A549 (cell line): ENCODE results near the gene HOXA13. TPM values are rescaled to one million over a fixed set of nuclear protein-coding genes. Genes with fewer than 3 reads are reported as not detected.

Source experiments
- ATAC-seq, 2 experiments: fragments of 200-7000 bp in 1 of 2; fragments of >200 bp in 1 of 2; cut with Nextera tagmentation in 1 of 2; cut with Tn5 transposase in 1 of 2; 3 replicates each; pipeline versions ENCODE4 v1.8.0 to v1.9.1; 2018 to 2020; ENCODE audit warnings: mild to moderate bottlenecking in 1 of 2, moderate library complexity in 1 of 2
- CTCF ChIA-PET: fragments of 300-600 bp; sonication (Branson Sonifier 250); formaldehyde crosslinking; extraction: SDS; loops from one replicate; lab custom pipeline; 2021; ENCODE audit warnings: antibody characterized with exemption, inconsistent platforms; lab: Yijun Ruan, JAX
- POLR2A ChIA-PET: fragments of 350-600 bp; formaldehyde crosslinking; extraction: SDS; loops from one replicate; lab custom pipeline; 2021; ENCODE audit warnings: antibody characterized with exemption, inconsistent platforms; lab: Yijun Ruan, JAX
- DNase-seq, 2 experiments: peaks; one replicate each; pipeline versions ENCODE4 v3.0.0 to v3.0.0-alpha.2; 2011 to 2016; ENCODE audit warnings: low read depth in 1 of 2, low spot score in 1 of 2
- FAIRE-seq: peaks from 2 replicates; lab custom pipeline; 2011; peaks lifted over from hg19 to GRCh38; lab: Jason Lieb, UNC
- H3K27ac ChIP-seq, 2 experiments: fragments of >200 bp; sonication (Bioruptor Twin); formaldehyde crosslinking; 3 replicates each; pipeline ENCODE4 v1.5.1; 2016 to 2017
- H3K4me1 ChIP-seq: fragments of >200 bp; sonication (Bioruptor Twin); formaldehyde crosslinking; 3 replicates; pipeline ENCODE4 v1.6.1; 2016
- H3K4me2 ChIP-seq: fragments of >200 bp; sonication (Bioruptor Twin); formaldehyde crosslinking; 3 replicates; pipeline ENCODE4 v1.6.1; 2016
- H3K4me3 ChIP-seq: fragments of >200 bp; sonication (Bioruptor Twin); formaldehyde crosslinking; 3 replicates; pipeline ENCODE4 v1.5.1; 2016
- H3K9me3 ChIP-seq: fragments of >200 bp; sonication (Bioruptor Twin); formaldehyde crosslinking; 3 replicates; pipeline ENCODE4 v1.6.1; 2016
- BHLHE40 ChIP-seq: IDR thresholded peaks from 2 replicates; pipeline ENCODE4 v1.6.1; 2012; ENCODE audit warnings: low read depth, low read length, inconsistent platforms
- CBX2 ChIP-seq: fragments of 200-600 bp; sonication (generic); IDR thresholded peaks from 2 replicates; pipeline ENCODE4 v1.6.1; 2016; ENCODE audit warnings: low read depth, mild to moderate bottlenecking, borderline replicate concordance
- CBX8 ChIP-seq: fragments of 200-600 bp; sonication (generic); IDR thresholded peaks from 2 replicates; pipeline ENCODE4 v1.6.1; 2016
- CHD2 ChIP-seq: fragments of 150-350 bp; IDR thresholded peaks from 2 replicates; pipeline ENCODE4 v1.6.1; 2014; ENCODE audit warnings: low read length; ENCODE audit not compliant: partially characterized antibody
- ESRRA ChIP-seq: fragments of 150-350 bp; IDR thresholded peaks from 2 replicates; pipeline ENCODE4 v1.6.1; 2014; ENCODE audit warnings: mild to moderate bottlenecking, low read length, borderline replicate concordance
- HEYL ChIP-seq: fragments of 250-450 bp; sonication (Bioruptor Pico); IDR thresholded peaks from 2 replicates; pipeline ENCODE4 v1.8.0; 2021; ENCODE audit warnings: mild to moderate bottlenecking, moderate library complexity
- HOXA7 ChIP-seq: fragments of 250-450 bp; sonication (Bioruptor Pico); IDR thresholded peaks from 2 replicates; pipeline ENCODE4 v1.5.0; 2020; ENCODE audit warnings: mild to moderate bottlenecking, moderate library complexity
- HOXB13 ChIP-seq: fragments of 250-450 bp; sonication (Bioruptor Pico); IDR thresholded peaks from 2 replicates; pipeline ENCODE4 v1.5.0; 2020; ENCODE audit warnings: low read depth, mild to moderate bottlenecking, moderate library complexity
- HOXB5 ChIP-seq: fragments of 250-450 bp; sonication (Bioruptor Pico); IDR thresholded peaks from 2 replicates; pipeline ENCODE4 v1.5.0; 2020; ENCODE audit warnings: mild to moderate bottlenecking, moderate library complexity
- JUNB ChIP-seq: fragments of >200 bp; sonication (Bioruptor Twin); formaldehyde crosslinking; IDR thresholded peaks from 2 replicates; pipeline ENCODE4 v1.6.1; 2016
- KDM1A ChIP-seq: fragments of 200-600 bp; sonication (generic); IDR thresholded peaks from 2 replicates; pipeline ENCODE4 v1.6.1; 2016; ENCODE audit warnings: low read depth, mild to moderate bottlenecking
- MAFK ChIP-seq: fragments of 450-650 bp; IDR thresholded peaks from 2 replicates; pipeline ENCODE4 v1.6.1; 2014; ENCODE audit not compliant: partially characterized antibody
- NFE2L2 ChIP-seq: fragments of 150-350 bp; conservative IDR thresholded peaks from 2 replicates; pipeline ENCODE4 v1.6.1; 2014; ENCODE audit warnings: low read length
- NPAS2 ChIP-seq: fragments of 250-450 bp; sonication (Bioruptor Pico); IDR thresholded peaks from 2 replicates; pipeline ENCODE4 v1.8.0; 2022; ENCODE audit warnings: mild to moderate bottlenecking, moderate library complexity, borderline replicate concordance
- POLR2A ChIP-seq: IDR thresholded peaks from 2 replicates; pipeline ENCODE4 v1.6.1; 2012; ENCODE audit warnings: mild to moderate bottlenecking, low read length
- RAD21 ChIP-seq, 2 experiments: fragments of >200 bp in 1 of 2; sonication (Bioruptor Twin) in 1 of 2; formaldehyde crosslinking in 1 of 2; IDR thresholded peaks in 1 of 2; conservative IDR thresholded peaks in 1 of 2; 2 replicates in 1 of 2; 3 replicates in 1 of 2; pipeline ENCODE4 v1.6.1; 2012 to 2018; ENCODE audit warnings: inconsistent platforms in 1 of 2
- RNF2 ChIP-seq: fragments of 200-600 bp; sonication (generic); IDR thresholded peaks from 2 replicates; pipeline ENCODE4 v1.6.1; 2016; ENCODE audit warnings: low read depth, mild to moderate bottlenecking, antibody characterized with exemption, moderate library complexity, borderline replicate concordance
- SMC3 ChIP-seq: fragments of >200 bp; sonication (Bioruptor Twin); formaldehyde crosslinking; IDR thresholded peaks from 3 replicates; pipeline ENCODE4 v1.6.1; 2018; ENCODE audit warnings: inconsistent platforms
- SREBF2 ChIP-seq: fragments of 450-650 bp; IDR thresholded peaks from 2 replicates; pipeline ENCODE4 v1.6.1; 2014; ENCODE audit warnings: mild to moderate bottlenecking, moderate library complexity
- ZNF302 ChIP-seq: fragments of 250-450 bp; sonication (Bioruptor Pico); IDR thresholded peaks from 2 replicates; pipeline ENCODE4 v1.9.0; 2021; ENCODE audit warnings: inconsistent platforms, mild to moderate bottlenecking, moderate library complexity
- WGBS: methylation state at CpG from one replicate; pipeline ENCODE4 v1.1.6; 2017; ENCODE audit errors: missing lambda C conversion rate; 5-methylcytosine and 5-hydroxymethylcytosine counted together
- polyA plus RNA-seq, 4 experiments: library from polyadenylated mRNA; depleted of rRNA in 3 of 4; stranded (reverse); fragments of >200 nt; fragmentation: RNase III in 1 of 4; extraction: RNeasy Plus Mini Kit Qiagen cat#74134 plus additional on column Dnase treatment in 1 of 4; gene quantifications; 2 replicates in 3 of 4; 3 replicates in 1 of 4; pipeline ENCODE4 v1.2.3, GENCODE V29; 2011 to 2017
- TF ChIP-seq, protein P1 (sequence below): fragments of >200 bp; sonication (Bioruptor Twin); formaldehyde crosslinking; IDR thresholded peaks from 3 replicates; pipeline ENCODE4 v1.5.1; 2016
- TF ChIP-seq, protein P2 (sequence below): fragments of 200-600 bp; sonication (generic); IDR thresholded peaks from 2 replicates; pipeline ENCODE4 v1.6.1; 2016; ENCODE audit warnings: antibody characterized with exemption, mild to moderate bottlenecking, moderate library complexity
- TF ChIP-seq, protein P3 (sequence below): fragments of 450-650 bp; IDR thresholded peaks from 2 replicates; pipeline ENCODE4 v1.6.1; 2014; ENCODE audit warnings: antibody characterized with exemption

HOXA13 gene
- polyA plus RNA-seq, 2 of the 4 experiments (the other 2 are of a cell fraction), result 2.2 to 2.7 TPM

DNA sequence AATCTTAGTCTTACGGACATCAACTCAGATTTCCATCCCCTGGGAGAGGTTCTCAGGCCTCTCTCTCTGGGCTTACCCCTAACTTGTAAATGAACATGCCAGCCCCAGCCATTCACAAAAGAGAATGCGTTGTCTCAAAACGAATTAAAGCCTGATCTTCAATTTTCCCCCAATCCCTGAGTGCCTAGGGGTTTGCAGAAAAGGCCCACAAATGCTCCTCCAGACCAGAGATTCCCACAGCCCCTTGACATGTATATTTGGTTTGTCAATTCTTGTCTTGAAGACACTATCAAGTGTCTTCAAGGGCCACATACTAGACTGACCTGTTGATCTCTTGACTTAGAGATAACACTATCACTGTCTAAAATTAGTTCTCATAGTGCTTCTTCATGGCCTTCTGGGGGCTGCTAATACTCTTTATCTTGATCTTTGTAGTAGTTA is 11.9 kb upstream of the HOXA13 start:
- Histone ChIP-seq H3K9me3 (no peaks in the 10 kb centered on the region), H3K4me3 (no peak overlapping the region), H3K4me2 (no peak overlapping the region), H3K4me1 (peaks cover 12% of the 10 kb centered on the region; the same call in 2 of the 3 replicates), H3K27ac (no peak overlapping the region)
- WGBS, result 84% methylated on average over 3 of the region's 3 CpGs
- no peak for DNase-seq
- TF ChIP-seq CBX8, result 0 out of 2 replicates have a peak, but pooled peaks have one; percentile 54
- TF ChIP-seq JUNB, result no peak
- TF ChIP-seq RNF2, result peak; percentile 53; the same call in 1 of the 2 replicates
- ChIA-PET CTCF (interaction anchor here (1.0 to 3.8 kb wide), 19 partner anchors 7 to 885 kb away, joined by 3 to 48 read pairs (median 12); partner anchors contain the start of gene HOXA13), POLR2A (no interaction called here)
- FAIRE-seq, result no peak
- ATAC-seq, result no peak

DNA sequence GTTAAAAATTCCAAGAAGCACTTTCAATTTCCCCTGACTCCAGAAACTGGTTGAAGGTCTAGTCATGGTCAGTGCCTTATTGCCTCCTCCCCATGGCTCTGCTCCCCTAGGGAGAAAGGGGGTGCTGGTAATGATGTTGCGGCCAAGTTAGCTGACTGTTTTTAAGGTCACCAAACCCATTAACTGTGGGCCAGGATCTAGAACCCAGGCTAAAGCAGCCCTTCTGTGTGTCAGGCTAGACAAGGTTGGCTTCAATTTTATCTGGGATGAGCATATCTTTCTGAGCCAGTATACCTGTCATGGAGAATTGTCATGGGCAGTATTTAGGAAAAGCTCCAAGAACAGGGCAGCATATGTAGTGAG is 11.2 kb upstream of the HOXA13 start:
- H3K27ac ChIP-seq, result peak overlapping the region; percentile 50 to 69; a peak in 4 of 6 replicates
- FAIRE-seq (no peak), ATAC-seq (no peak), DNase-seq (no peak)
- H3K4me2 ChIP-seq, result peak overlapping the region; percentile 72
- peaks cover 12% of the 10 kb centered on the region; the same call in 2 of the 3 replicates for H3K4me1 ChIP-seq
- 81% methylated on average over 1 of the region's 1 CpG for WGBS
- POLR2A ChIA-PET, result no interaction called here
- no peaks in the 10 kb centered on the region for H3K9me3 ChIP-seq
- no peak overlapping the region for H3K4me3 ChIP-seq
- TF ChIP-seq HOXB5 (CRISPR knock-in tag) (no peak), JUNB (no peak), MAFK (no peak), CHD2 (no peak), ZNF302 (CRISPR knock-in tag) (no peak)
- CTCF ChIA-PET, result interaction anchor here (0.6 to 3.8 kb wide), 41 partner anchors 8 to 886 kb away, joined by 3 to 48 read pairs (median 5); partner anchors contain the start of genes EVX1 and HOXA13

DNA sequence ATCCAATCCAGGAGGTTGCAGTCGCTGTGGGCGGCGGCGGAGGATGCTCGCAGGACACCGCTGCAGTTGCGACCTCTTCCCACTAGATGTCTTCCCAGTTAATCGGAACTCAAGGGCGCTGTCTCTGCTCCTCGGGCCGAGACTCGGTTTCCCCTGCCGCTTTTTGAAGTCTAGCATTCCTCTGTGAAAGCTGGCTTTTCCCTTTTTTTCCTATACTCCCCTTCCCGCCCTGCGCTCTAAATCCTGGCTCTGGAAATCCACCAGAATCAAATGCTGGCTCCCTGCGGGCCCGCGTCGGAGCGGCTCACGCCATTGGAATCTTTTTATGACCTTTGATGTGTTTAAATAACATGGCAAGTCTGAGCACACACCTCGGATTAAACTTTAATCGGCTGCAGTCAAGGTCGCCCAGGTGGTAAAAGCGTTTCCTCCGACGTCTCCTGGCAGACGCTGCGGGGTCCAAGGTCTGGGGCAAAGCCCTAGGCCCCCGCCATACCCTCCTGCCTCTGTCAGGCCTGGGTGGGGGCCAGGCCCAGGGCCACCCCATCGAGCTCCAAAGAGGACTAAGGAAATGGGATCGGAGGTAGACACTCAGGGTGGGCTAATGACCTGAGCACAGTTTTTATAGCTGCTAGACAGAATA is 10.7 kb upstream of the HOXA13 start:
- Histone ChIP-seq H3K4me2 (peak overlapping the region; percentile 72), H3K27ac (peak overlapping the region; percentile 50 to 69), H3K9me3 (no peaks in the 10 kb centered on the region), H3K4me3 (peak overlapping the region; percentile 33), H3K4me1 (peaks cover 12% of the 10 kb centered on the region; the same call in 2 of the 3 replicates)
- ChIA-PET CTCF (interaction anchor here (0.6 to 3.8 kb wide), 52 partner anchors 9 to 887 kb away, joined by 3 to 48 read pairs (median 5); partner anchors contain the start of genes EVX1, HOXA11 and HOXA13), POLR2A (no interaction called here)
- DNase-seq (peak; percentile 64 to 79), ATAC-seq (peak; percentile 91 to 94), FAIRE-seq (no peak)
- no peak for TF ChIP-seq BHLHE40
- TF ChIP-seq RAD21 (conservative IDR thresholded peaks at IDR 0.05 in 1 of 2, IDR thresholded peaks at IDR 0.05 in 1 of 2), result peak; percentile 77 to 79
- peak; percentile 86 for TF ChIP-seq SMC3
- TF ChIP-seq, protein P1, sequence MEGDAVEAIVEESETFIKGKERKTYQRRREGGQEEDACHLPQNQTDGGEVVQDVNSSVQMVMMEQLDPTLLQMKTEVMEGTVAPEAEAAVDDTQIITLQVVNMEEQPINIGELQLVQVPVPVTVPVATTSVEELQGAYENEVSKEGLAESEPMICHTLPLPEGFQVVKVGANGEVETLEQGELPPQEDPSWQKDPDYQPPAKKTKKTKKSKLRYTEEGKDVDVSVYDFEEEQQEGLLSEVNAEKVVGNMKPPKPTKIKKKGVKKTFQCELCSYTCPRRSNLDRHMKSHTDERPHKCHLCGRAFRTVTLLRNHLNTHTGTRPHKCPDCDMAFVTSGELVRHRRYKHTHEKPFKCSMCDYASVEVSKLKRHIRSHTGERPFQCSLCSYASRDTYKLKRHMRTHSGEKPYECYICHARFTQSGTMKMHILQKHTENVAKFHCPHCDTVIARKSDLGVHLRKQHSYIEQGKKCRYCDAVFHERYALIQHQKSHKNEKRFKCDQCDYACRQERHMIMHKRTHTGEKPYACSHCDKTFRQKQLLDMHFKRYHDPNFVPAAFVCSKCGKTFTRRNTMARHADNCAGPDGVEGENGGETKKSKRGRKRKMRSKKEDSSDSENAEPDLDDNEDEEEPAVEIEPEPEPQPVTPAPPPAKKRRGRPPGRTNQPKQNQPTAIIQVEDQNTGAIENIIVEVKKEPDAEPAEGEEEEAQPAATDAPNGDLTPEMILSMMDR, result peak; percentile 67
- 24% methylated on average over 30 of the region's 32 CpGs for WGBS

DNA sequence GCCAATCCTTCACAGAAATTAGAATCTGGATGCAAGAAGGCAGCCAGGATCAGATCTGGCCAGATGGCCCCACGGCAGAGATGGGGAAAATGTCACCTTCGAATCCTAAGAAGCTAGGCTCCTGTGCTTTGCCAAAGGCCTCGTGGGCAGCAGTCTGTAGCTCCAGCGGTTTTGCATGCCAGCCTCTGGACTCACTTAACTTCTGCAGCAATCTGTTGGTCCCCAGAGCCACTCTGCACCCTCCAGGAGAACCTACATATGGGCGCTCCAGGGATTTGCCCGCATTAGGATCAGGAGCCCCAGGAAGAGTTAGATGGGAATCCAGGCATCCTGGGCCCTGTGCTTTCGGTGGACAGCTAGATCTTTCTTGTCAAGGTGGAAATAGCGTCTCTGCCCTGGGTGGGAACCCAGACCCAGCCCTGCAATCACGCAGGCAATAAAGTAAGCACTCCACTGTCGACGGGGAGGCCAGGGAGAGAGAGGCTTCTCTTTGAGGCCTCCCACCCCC is 10.1 kb upstream of the HOXA13 start:
- DNase-seq (no peak), ATAC-seq (peak; percentile 19 to 62; a peak in 3 of 6 replicates), FAIRE-seq (no peak)
- CTCF ChIA-PET, result interaction anchor here (0.6 to 3.8 kb wide), 46 partner anchors 9 to 887 kb away, joined by 3 to 48 read pairs (median 5); partner anchors contain the start of genes EVX1, HOXA11 and HOXA13
- 36% methylated on average over 11 of the region's 11 CpGs for WGBS
- POLR2A ChIA-PET, result no interaction called here
- Histone ChIP-seq H3K27ac (peak overlapping the region in 1 of 2 experiments; percentile 69; a peak in 3 of 6 replicates), H3K4me2 (peak overlapping the region; percentile 72), H3K9me3 (no peaks in the 10 kb centered on the region), H3K4me3 (no peak overlapping the region), H3K4me1 (peaks cover 12% of the 10 kb centered on the region; the same call in 2 of the 3 replicates)
- TF ChIP-seq NFE2L2 (no peak), BHLHE40 (no peak), POLR2A (no peak), HEYL (CRISPR knock-in tag) (no peak), NPAS2 (CRISPR knock-in tag) (no peak), HOXB13 (no peak), KDM1A (no peak), RAD21 (conservative IDR thresholded peaks at IDR 0.05 in 1 of 2, IDR thresholded peaks at IDR 0.05 in 1 of 2) (no peak), SREBF2 (no peak), ESRRA (no peak), HOXA7 (CRISPR knock-in tag) (no peak), JUNB (no peak), CBX2 (no peak)
- TF ChIP-seq, protein P2, sequence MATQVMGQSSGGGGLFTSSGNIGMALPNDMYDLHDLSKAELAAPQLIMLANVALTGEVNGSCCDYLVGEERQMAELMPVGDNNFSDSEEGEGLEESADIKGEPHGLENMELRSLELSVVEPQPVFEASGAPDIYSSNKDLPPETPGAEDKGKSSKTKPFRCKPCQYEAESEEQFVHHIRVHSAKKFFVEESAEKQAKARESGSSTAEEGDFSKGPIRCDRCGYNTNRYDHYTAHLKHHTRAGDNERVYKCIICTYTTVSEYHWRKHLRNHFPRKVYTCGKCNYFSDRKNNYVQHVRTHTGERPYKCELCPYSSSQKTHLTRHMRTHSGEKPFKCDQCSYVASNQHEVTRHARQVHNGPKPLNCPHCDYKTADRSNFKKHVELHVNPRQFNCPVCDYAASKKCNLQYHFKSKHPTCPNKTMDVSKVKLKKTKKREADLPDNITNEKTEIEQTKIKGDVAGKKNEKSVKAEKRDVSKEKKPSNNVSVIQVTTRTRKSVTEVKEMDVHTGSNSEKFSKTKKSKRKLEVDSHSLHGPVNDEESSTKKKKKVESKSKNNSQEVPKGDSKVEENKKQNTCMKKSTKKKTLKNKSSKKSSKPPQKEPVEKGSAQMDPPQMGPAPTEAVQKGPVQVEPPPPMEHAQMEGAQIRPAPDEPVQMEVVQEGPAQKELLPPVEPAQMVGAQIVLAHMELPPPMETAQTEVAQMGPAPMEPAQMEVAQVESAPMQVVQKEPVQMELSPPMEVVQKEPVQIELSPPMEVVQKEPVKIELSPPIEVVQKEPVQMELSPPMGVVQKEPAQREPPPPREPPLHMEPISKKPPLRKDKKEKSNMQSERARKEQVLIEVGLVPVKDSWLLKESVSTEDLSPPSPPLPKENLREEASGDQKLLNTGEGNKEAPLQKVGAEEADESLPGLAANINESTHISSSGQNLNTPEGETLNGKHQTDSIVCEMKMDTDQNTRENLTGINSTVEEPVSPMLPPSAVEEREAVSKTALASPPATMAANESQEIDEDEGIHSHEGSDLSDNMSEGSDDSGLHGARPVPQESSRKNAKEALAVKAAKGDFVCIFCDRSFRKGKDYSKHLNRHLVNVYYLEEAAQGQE, result no peak
- TF ChIP-seq, protein P3, sequence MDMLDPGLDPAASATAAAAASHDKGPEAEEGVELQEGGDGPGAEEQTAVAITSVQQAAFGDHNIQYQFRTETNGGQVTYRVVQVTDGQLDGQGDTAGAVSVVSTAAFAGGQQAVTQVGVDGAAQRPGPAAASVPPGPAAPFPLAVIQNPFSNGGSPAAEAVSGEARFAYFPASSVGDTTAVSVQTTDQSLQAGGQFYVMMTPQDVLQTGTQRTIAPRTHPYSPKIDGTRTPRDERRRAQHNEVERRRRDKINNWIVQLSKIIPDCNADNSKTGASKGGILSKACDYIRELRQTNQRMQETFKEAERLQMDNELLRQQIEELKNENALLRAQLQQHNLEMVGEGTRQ, result no peak
